ENCODE results near the gene INSYN2B.

DNA sequence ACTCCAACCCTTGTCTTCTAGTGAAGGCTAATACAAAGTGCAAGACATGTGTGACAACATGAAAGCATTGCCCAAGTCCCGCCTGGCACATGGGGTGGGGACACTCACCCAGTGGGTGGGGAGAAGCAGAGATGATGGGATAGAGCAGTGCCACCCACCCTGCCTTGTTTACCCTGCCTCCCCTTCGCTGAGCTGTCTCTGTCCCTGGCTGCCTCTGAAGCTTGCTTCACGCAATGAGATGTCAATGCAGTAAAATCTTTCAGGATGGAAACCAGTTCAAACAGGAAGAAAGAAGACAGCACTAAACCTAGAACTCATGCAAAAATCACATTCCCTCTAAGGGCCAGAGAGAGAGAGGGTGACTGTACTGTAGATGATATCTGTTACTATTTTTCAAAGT lies 148.0 kb downstream of the INSYN2B start:
- TF ChIP-seq EZH2 (IDR thresholded peaks at IDR 0.05; ENCODE audit: low read depth, unreplicated experiment) = no peak
- no peak for TF ChIP-seq POLR2AphosphoS5 (IDR thresholded peaks at IDR 0.05; ENCODE audit: low read depth)
